GM21423 (cell line): ENCODE measurements around the gene ARHGAP12.
"Not testable (repeated sequence)": the region's sequence is repeated elsewhere in the genome, so short reads cannot be mapped to it uniquely, and the experiment has no call there.

Experiments used
- ATAC-seq: cut with Tn5 transposase; IDR thresholded peaks from one replicate; pipeline ENCODE4 v1.9.1; 2021; ENCODE audit warnings: mild to moderate bottlenecking, moderate library complexity; ENCODE audit not compliant: unreplicated experiment

The ARHGAP12 gene

GRCh38 chr10:31774928-31775650, 153.5 kb downstream of the ARHGAP12 start:
- no peak for ATAC-seq

- no peak for ATAC-seq
Measured at GRCh38 chr10:31774299-31774900, 154.2 kb downstream of the ARHGAP12 start.

GRCh38 chr10:31773749-31774298, 154.8 kb downstream of the ARHGAP12 start:
- no peak for ATAC-seq

DNA sequence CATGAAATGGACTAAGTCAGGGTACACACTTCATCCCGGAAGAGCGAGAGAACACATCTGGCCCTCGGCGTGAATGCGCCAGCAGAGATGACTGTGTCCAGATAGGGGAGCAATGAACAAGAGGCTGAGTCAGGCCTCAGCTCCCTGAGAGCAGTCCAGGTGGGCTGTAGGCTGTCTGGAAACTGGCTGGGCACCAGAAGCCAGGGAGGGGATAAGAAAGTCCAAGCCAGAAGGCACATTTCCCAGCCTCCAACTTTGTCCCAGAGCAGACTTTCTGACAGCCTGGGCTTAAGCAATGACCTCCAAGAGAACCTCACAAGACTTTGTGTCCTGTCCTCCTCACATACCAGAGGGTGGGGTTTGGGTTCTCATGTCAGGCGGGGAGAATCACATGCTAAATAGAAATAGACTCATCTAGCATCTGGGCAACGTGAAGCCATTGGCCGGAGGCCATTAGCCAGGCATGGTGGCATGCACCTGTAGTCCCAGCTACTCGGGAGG, 157.2 kb downstream of the ARHGAP12 start:
- no peak for ATAC-seq

- ATAC-seq = peak; percentile 75
Measured at GRCh38 chr10:31770307-31770902, 158.2 kb downstream of the ARHGAP12 start.

- no peak for ATAC-seq
Measured at GRCh38 chr10:31769564-31769963, 159.1 kb downstream of the ARHGAP12 start.

GRCh38 chr10:31768935-31769334, 159.7 kb downstream of the ARHGAP12 start:
- ATAC-seq = not testable (repeated sequence)

DNA sequence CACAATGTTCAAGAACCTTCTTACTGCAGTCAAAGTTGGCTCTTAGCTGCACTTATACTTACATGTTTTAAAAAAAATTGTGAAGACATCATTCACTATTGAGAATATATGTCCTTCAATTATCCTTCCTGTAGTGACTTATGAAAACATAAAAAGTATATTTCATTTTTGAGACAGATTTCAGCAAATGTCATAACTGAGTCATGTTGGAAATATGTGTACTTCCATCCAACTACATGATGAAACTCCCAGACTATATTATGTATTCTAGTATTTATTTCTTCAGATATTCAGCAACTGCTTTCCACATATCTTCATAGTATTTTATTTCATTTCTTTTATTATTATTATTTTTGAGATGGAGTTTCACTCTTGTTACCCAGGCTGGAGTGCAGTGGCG, 160.2 kb downstream of the ARHGAP12 start:
- ATAC-seq = no peak

- ATAC-seq = no peak
Measured at GRCh38 chr10:31765541-31765940, 163.1 kb downstream of the ARHGAP12 start.

- no peak for ATAC-seq
Measured at GRCh38 chr10:31762316-31762715, 166.3 kb downstream of the ARHGAP12 start.

DNA sequence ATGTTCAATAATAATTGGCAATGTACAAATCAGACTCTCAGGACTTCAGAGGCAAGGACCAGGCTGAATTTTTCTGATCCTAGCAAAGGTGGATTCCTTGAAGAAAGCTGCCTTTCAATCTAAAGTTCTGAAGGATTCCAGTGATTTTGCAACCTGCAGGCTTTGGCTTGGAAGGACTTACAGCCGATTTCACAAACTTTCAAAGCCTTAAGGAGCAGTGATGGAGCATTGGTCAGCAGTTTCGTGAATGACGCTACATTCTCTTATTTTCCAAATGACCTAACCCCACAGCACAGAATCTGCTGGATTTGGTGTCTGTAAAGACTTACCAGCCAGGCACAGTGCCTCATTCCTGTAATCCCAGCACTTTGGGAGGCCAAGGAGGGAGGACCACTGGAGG, 167.5 kb downstream of the ARHGAP12 start:
- ATAC-seq = no peak

DNA sequence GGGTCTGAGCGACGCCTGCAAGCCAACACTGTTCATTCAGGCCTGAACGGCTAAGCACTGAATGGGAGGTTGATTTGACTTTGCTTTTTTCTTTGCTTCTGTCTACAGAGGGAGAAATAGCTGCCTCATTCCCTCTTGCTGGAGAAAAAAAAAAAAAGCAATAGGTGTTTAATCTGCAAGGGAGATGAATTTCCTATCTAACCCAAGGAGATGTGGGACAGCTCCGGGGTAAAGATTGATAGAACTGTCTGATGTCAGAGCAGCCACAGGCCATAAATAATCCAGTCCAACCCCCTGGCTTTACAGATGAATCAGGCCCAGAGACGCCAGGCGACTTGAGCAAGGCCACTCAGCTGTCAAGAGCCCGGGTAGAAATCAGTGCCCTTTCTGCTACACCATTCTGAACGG, 168.0 kb downstream of the ARHGAP12 start:
- ATAC-seq = no peak

- peak; percentile 92 for ATAC-seq
Measured at GRCh38 chr10:31759799-31760626, 168.6 kb downstream of the ARHGAP12 start.

DNA sequence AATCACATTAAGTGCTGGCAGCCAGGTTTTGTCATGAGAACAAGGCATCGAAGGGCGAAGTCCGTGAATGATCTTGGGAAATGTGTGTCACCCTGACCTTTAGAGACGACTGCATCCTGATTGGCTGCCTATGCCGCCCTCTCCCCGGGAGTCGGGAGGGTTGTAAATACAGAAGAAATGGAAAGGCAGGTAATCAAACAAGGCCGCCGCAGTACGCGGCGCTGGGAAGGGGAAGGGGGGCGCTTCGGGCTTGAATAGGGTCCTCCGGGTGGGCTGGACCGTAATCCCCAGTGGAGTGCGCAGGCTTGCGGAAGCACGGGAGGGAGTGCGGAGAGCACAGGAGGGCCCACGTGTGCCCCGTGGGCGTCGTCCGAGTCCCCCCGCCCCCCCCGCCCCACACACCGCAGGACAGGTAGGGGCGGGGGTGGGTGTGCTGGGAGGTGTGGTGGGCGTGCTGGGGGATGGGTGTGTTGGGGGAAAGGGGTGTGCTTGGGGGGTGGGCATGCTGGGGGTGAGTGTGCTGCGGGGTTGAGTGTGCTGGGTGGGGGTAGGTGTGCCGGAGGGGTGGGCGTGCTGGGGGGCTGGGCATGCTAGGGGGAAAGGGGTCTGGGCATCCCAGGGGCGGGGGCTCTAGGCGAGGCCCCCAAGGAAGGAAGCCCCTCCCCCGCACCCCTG, 169.4 kb downstream of the ARHGAP12 start:
- ATAC-seq = no peak

DNA sequence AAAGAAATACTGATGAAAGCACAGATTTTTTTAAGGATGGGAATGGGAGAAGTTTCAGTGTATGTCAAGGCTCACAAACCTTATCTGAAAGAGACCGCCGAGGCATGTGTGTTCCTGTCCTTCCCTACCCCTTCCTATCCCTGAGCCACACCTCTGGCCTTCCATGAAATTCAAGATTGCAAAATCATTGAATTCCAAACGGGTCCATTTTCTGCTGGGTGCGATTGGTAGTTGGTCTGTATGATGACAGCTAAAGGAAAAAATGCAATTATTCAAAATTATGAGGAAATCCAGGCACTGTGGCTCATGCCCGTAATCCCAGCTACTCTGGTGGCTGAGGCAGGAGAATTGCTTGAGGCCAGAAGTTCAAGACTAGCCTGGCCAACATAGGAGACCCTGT, 170.1 kb downstream of the ARHGAP12 start:
- no peak for ATAC-seq

GRCh38 chr10:31757831-31758230, 170.8 kb downstream of the ARHGAP12 start:
- ATAC-seq = no peak

GRCh38 chr10:31757386-31757791, 171.2 kb downstream of the ARHGAP12 start:
- ATAC-seq = no peak

DNA sequence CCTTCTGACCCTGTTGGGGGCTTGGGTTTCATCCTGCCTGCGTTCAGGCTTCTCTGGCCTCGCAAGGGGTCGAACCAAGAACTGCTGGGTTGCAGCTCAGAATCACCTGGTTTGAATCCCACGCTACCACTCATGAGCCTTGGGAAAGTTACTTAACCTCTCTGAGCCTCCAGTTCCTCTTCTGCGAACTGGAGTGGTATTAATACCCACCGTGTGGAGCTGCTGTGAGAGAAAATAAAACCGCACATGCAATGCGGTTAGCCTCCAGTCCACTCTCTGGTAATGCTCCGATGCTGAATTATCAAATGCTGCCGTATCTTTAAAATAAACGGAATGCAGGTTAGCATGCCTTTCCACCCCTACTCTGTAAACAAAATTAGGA, 171.9 kb downstream of the ARHGAP12 start:
- no peak for ATAC-seq

GRCh38 chr10:31756101-31756728, 172.4 kb downstream of the ARHGAP12 start:
- no peak for ATAC-seq
